Activated T-helper 17 cell treated with anti-CD3 and anti-CD28 coated beads, Interleukin-2, amount 50 U/mL, for 72 hours (primary cell): ENCODE measurements around the gene KATNB1. TPM values are rescaled to one million over a fixed set of nuclear protein-coding genes. Genes with fewer than 3 reads are reported as not detected.
A peak's percentile ranks its signal among the peaks of the same experiment; 100 is the strongest.

ENCODE experiments used
- ATAC-seq: fragments of 150-1000 bp; cut with Tn5 transposase; replicated peaks from 2 replicates; pipeline ENCODE4 v1.10.0; 2021; ENCODE audit warnings: mild to moderate bottlenecking, moderate library complexity
- H3K27ac Mint-ChIP-seq: one replicate; pipeline ENCODE4 v1.8.0; 2022; ENCODE audit warnings: mixed read lengths
- H3K27me3 Mint-ChIP-seq: one replicate; pipeline ENCODE4 v1.8.0; 2022; ENCODE audit warnings: mixed read lengths
- H3K36me3 Mint-ChIP-seq: one replicate; pipeline ENCODE4 v1.8.0; 2022; ENCODE audit warnings: low read depth, mild to moderate bottlenecking, mixed read lengths
- H3K4me1 Mint-ChIP-seq: one replicate; pipeline ENCODE4 v1.8.0; 2022; ENCODE audit warnings: mixed read lengths
- H3K4me3 Mint-ChIP-seq: one replicate; pipeline ENCODE4 v1.8.0; 2022; ENCODE audit warnings: mild to moderate bottlenecking, mixed read lengths
- H3K9me3 Mint-ChIP-seq: one replicate; pipeline ENCODE4 v1.8.0; 2022; ENCODE audit warnings: mixed read lengths
- total RNA-seq, 2 donors: library from RNA; stranded (reverse); gene quantifications; one replicate each; pipeline ENCODE4 v1.2.3, GENCODE V29; 2022

The KATNB1 gene
- total RNA-seq, 2 donors from 2014 or later, result 20.0 to 37.5 TPM

- Mint-ChIP-seq H3K4me1 (no peaks in the 10 kb centered on the region), H3K36me3 (no peaks in the 10 kb centered on the region), H3K27me3 (no peaks in the 10 kb centered on the region), H3K9me3 (no peaks in the 10 kb centered on the region), H3K4me3 (no peak overlapping the region), H3K27ac (no peak overlapping the region)
- ATAC-seq, result no peak
These were observed 15.4 kb downstream of the KATNB1 start for GRCh38 chr16:57750796-57751538.

DNA sequence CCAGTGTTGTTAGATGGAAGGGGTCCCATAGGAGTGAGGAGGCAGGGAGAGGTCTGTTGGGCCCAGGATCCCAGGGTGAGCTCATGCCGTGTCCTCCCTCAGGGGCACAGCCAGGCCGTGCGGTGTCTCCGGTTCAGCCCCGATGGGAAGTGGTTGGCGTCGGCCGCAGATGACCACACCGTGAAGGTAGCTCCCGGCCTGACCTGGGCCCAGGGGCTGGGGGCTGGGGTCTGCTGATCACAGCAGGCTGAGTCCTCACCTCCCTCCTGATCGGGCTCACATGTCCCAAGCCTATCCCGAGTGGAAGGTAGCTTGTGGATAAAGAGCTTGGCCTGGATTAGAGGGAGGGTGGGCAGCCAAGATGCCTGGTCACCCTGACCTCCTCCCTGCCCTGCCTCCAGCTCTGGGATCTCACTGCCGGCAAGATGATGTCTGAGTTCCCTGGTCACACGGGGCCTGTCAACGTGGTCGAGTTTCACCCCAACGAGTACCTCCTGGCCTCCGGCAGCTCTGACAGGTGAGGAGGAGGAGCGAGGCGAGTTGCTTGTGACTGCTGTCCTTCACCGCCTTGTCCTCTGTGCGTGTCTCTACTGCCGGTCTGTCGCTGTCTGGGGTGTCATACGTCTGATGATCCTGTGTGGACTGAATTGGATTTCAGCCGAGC is 16.1 kb downstream of the KATNB1 start:
- H3K9me3 Mint-ChIP-seq, result no peaks in the 10 kb centered on the region
- ATAC-seq, result no peak
- no peaks in the 10 kb centered on the region for H3K27me3 Mint-ChIP-seq
- H3K4me3 Mint-ChIP-seq, result no peak overlapping the region
- H3K27ac Mint-ChIP-seq, result no peak overlapping the region
- H3K4me1 Mint-ChIP-seq, result no peaks in the 10 kb centered on the region
- H3K36me3 Mint-ChIP-seq, result no peaks in the 10 kb centered on the region

- Mint-ChIP-seq H3K27ac (no peak overlapping the region), H3K4me1 (no peaks in the 10 kb centered on the region), H3K9me3 (no peaks in the 10 kb centered on the region), H3K4me3 (no peak overlapping the region), H3K27me3 (no peaks in the 10 kb centered on the region), H3K36me3 (no peaks in the 10 kb centered on the region)
- no peak for ATAC-seq
These were observed 16.6 kb downstream of the KATNB1 start for GRCh38 chr16:57752203-57752580.

GRCh38 chr16:57752581-57753447 is 17.2 kb downstream of the KATNB1 start:
- H3K9me3 Mint-ChIP-seq, result no peaks in the 10 kb centered on the region
- no peak overlapping the region for H3K4me3 Mint-ChIP-seq
- no peak overlapping the region for H3K27ac Mint-ChIP-seq
- no peaks in the 10 kb centered on the region for H3K4me1 Mint-ChIP-seq
- no peaks in the 10 kb centered on the region for H3K27me3 Mint-ChIP-seq
- H3K36me3 Mint-ChIP-seq, result no peaks in the 10 kb centered on the region
- no peak for ATAC-seq

- H3K27me3 Mint-ChIP-seq, result no peaks in the 10 kb centered on the region
- ATAC-seq, result no peak
- no peaks in the 10 kb centered on the region for H3K9me3 Mint-ChIP-seq
- H3K36me3 Mint-ChIP-seq, result no peaks in the 10 kb centered on the region
- H3K4me3 Mint-ChIP-seq, result no peak overlapping the region
- no peaks in the 10 kb centered on the region for H3K4me1 Mint-ChIP-seq
- no peak overlapping the region for H3K27ac Mint-ChIP-seq
These were observed 18.1 kb downstream of the KATNB1 start for GRCh38 chr16:57753448-57754353.

GRCh38 chr16:57754354-57755060 is 18.9 kb downstream of the KATNB1 start:
- Mint-ChIP-seq H3K9me3 (no peaks in the 10 kb centered on the region), H3K4me1 (no peaks in the 10 kb centered on the region), H3K27me3 (no peaks in the 10 kb centered on the region), H3K27ac (no peak overlapping the region), H3K4me3 (no peak overlapping the region), H3K36me3 (no peaks in the 10 kb centered on the region)
- no peak for ATAC-seq

- Mint-ChIP-seq H3K27ac (no peak overlapping the region), H3K4me3 (no peak overlapping the region), H3K4me1 (peaks cover 4% of the 10 kb centered on the region), H3K27me3 (no peaks in the 10 kb centered on the region), H3K9me3 (no peaks in the 10 kb centered on the region), H3K36me3 (no peaks in the 10 kb centered on the region)
- ATAC-seq, result no peak
These were observed 19.6 kb downstream of the KATNB1 start for GRCh38 chr16:57755061-57755684.

DNA sequence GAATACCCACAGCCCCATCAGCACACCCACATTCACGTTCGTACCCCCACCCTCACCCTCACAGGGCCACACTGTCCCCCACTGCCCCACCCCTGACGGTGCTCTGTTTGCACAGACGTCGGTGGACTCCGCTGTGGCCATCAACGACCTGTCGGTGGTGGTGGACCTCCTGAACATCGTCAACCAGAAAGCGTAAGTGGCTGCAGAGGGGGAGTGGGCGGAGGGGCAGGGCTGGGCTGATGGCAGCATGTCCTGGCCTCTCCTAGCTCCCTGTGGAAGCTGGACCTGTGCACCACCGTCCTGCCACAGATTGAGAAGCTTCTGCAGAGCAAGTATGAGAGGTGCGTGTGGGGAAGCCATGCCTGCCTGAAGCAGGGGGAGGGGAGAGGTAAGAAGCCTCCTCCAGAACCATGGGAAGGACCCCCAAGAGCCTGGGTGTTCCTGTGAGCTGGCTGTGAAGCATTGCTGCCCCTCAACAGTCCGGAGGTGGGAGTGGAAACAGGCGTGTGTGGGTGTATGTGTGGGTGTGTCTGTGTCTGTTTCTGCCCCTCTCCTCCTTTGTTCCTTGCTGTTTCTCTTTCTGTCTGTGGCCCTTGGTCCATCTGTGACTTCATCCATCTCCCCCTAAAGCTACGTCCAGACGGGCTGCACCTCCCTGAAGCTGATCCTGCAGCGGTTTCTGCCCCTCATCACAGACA is 20.3 kb downstream of the KATNB1 start:
- ATAC-seq, result no peak
- Mint-ChIP-seq H3K27me3 (no peaks in the 10 kb centered on the region), H3K4me3 (no peak overlapping the region), H3K4me1 (peaks cover 4% of the 10 kb centered on the region), H3K36me3 (no peaks in the 10 kb centered on the region), H3K9me3 (no peaks in the 10 kb centered on the region), H3K27ac (no peak overlapping the region)

DNA sequence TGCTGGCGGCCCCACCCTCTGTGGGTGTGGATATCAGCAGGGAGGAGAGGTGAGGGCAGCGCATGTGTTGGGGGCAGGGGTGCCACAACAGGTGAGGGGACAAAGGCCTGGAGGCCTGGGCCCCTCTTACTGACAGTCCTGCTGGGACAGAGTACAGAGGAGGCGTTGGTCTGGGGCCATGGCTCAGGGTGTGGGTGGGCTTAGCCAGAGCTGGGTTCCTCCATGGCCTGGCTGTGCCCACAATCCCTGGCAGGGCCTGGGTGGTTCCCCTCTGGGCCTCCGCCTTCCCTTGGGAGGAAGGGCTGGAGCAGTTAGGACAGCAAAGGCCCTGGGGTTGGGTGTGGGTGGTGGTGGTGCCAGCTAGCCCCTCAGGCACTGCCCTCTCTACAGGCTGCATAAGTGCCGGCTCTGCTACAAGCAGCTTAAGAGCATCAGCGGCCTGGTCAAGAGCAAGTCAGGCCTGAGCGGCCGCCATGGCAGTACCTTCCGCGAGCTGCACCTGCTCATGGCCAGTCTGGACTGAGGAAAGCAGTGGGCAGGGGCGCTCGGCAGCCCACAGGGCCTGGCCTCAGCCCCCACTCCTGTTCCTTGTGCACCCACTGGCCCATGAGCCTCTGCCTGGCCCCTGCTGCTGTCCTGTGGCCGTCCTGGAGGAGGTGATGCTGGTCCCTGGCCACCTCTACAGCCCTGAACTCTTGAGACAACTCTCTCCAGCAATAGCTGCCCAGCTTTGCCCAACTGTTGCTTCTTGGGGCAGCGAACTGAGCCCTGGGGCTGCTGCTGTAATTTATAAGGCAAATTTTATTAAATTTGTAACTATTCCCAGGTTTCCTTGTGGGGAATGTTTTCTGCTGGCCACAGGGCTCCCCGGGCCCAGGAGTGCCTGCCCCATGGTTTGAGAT is 21.1 kb downstream of the KATNB1 start:
- peaks cover 4% of the 10 kb centered on the region for H3K4me1 Mint-ChIP-seq
- no peaks in the 10 kb centered on the region for H3K36me3 Mint-ChIP-seq
- H3K9me3 Mint-ChIP-seq, result no peaks in the 10 kb centered on the region
- ATAC-seq, result peak; percentile 4
- no peak overlapping the region for H3K4me3 Mint-ChIP-seq
- H3K27me3 Mint-ChIP-seq, result no peaks in the 10 kb centered on the region
- no peak overlapping the region for H3K27ac Mint-ChIP-seq

- ATAC-seq, result peak; percentile 97
- Mint-ChIP-seq H3K36me3 (no peaks in the 10 kb centered on the region), H3K27me3 (no peaks in the 10 kb centered on the region), H3K4me1 (peaks cover 4% of the 10 kb centered on the region), H3K4me3 (no peak overlapping the region), H3K9me3 (no peaks in the 10 kb centered on the region), H3K27ac (no peak overlapping the region)
These were observed 21.8 kb downstream of the KATNB1 start for GRCh38 chr16:57757326-57757786.

- no peak for ATAC-seq
- Mint-ChIP-seq H3K4me1 (peaks cover 4% of the 10 kb centered on the region), H3K27ac (no peak overlapping the region), H3K36me3 (no peaks in the 10 kb centered on the region), H3K27me3 (no peaks in the 10 kb centered on the region), H3K4me3 (no peak overlapping the region), H3K9me3 (no peaks in the 10 kb centered on the region)
These were observed 22.3 kb downstream of the KATNB1 start for GRCh38 chr16:57757883-57758282.
